Inflammatory macrophage treated with lipopolysaccharide for 1 hour (primary cell): ENCODE measurements around the gene GART.
"Not testable (repeated sequence)": the region's sequence is repeated elsewhere in the genome, so short reads cannot be mapped to it uniquely, and the experiment has no call there.

ENCODE experiments used
- DNase-seq, 2 donors: peaks; one replicate each; pipeline ENCODE4 v3.0.0-alpha.2; 2020 to 2022

GART gene

DNA sequence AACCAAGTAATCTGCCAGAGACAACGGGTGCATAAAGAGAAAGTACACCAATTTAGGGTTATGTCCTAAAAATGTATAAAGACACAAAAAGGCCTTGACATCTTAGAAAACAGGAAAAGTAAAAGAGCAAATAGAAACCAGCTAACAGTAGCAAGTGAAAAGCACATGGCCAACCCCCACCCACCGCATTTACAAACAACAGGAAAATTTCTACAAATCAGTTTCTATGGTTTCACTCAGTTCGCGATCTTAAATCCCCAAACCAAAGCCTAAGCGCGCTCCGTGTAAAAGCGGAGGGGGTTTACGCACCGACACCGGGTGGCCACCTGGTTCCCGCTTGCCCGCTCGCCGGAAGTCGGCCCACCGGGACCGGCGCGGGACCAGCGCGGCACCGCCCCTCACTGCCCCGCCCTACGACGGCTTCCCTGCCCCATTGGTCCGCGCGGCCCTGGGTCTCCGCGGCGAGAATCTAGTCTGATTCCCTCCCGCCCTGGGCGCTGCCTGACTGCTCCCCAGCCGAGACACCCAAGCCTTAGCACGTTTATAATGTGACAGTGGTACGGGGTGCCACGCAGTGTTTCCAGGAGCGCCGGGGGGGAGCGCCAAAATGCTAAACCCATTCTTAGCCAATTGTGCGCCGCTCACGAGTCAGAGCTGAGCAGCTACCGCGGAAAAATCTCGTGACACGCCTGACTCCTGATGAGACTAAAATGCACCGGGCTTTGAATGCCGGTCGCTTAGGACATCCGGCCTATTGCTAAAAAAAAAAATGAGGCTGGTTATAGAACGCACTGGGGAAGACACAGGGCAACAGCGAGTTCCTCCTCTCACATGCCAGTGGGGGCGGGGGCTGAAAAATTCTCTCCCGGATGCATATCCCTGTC, at the start of gene GART:
Gene GART (minus strand): TSS at position 362 of the 884 bp plus-strand sequence. CDS start 2,802 bp downstream, outside the sequence.
- peak; percentile 72 to 75 for DNase-seq

DNA sequence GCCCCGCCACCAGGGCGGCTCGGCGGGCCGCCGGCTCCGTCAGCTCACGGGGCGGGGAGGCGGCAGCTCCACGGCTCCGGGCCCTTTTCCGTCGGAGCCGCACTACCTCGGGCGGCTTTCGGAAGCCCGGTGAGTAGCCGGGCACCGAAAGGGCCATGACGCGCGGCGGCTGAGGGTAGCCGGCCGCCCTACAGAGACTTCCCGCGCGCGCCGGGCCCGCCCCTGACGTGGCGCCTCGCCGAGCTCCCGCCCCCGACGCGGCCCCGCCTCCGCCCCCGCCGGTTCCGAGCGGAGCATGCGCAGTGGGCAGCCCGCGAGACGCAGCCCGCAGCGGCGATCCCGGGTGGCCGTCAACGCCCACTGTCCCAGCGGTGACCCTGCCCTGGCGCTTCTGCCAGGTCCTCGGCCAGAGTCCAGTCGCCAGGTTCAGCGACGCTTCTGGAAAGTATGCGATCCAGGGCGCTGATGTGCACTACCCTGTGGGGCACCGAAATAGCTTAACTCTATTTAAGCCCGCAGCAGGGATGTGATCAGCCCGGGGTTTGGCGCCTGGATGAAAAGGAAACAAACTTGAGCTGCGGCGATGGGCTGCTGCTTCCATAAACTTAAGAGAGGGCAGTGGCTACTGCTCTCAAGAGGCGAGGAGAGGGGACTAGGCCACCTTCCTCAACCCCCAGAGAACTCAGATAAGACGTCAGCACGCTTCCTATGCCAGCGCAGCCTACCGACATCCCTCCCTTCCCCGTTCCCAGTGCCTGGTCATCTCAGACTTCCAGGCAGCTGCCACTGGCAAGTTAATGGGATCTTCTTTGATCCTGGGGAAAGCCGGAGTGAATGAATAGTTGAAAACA, 46.8 kb upstream of the GART start, which contains the start of gene DONSON:
Gene DONSON (minus strand): TSS at position 200 of the 851 bp plus-strand sequence. CDS start 43 bp downstream, at position 157.
- peak; percentile 80 to 93 for DNase-seq

DNA sequence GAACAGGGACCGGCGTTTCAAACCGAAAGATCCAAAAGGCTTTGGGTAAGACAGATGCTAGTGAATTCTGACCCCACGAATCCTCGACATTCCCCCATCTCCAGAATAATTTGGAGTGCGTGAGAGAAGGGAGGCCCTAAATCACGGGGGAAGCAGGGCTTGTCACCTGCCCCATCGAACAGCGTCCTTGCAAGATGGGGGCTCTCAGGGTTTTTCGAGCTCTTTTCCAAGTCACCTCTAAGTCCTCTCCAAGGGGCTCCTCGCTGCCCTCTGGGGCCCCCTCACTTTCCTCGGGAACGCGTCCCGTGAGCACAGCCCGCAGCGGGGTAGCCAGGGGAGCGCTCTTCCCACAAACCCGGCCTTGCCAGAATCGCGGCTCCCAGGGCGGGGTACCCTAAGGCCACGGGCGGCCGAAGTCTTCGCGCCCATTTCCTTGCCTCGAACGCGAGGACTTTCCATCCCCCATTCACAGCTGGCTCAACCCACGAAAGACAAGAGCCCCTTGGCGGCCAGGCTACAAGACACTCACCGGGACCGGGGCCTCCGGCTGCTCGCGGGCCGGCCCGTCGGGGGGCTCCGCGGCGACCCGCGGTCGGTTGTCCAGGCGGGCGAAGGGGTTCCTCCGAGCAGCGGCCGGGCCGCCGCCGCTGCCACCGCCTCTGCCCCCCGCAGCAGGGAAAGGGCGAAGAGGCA, 46.0 kb upstream of the GART start:
- no peak for DNase-seq

DNA sequence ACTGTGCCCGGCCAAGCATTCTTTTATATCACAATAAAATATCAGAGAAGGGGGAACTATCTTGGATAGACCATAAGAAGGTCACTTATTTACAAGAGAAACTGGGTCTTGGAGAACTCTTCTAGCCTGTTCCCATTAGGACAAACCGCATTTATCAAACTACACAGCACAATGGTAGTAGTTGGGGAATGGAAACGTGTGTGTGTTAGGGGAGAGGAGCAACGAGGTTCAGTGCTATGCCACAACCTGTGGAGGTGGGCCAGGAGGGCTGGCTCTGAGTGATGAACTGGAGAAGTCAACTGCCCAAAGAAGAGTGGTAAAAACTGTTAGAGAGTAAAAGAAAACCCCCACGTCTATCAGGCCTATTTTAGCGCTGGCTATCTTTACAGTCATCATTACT, 45.0 kb upstream of the GART start:
- no peak for DNase-seq

DNA sequence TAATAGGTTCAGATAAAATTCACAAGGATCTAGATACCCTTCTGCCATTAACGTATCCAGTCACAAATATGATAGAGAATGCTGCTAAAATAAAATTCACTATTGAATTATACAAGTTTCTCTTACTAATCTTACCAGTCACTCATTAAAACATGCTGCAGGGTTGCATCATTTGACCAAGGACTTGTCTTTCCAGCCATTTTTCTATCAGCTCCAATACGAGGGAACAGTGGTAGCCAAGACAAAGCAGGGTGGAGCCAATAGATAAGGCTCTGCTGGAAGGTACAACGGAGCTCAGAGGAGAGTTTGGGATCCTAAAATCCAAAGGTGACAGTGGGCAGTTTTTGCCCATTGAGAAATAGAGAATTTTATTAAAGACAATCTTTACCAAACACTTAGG, 42.5 kb upstream of the GART start:
- no peak for DNase-seq

DNA sequence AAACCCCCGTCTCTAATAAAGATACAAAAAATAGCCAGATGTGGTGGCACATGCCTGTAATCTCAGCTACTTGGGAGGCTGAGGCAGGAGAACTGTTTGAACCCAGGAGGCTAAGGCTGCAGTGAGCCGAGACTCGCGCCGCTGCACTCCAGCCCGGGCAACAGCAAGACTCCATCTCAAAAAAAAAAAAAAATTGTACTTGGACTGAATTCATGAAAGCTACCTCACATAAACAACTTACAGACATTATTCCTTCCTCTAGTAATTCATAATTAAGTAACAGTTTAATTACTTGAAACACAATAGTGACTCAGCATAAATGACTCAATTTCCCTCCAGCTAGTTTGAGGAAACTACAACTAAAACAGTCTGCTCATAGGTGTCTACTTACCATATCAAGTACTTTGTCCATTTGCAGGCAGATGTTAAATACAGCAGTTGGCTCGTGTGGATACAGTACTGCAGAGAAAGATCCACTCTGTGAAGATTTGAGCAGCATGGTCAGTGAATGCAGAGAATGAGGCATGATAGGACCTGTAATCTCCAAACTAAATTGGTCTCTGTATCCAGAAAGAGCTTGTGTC, 37.1 kb upstream of the GART start:
- DNase-seq = peak in 1 of 2 donors; percentile 11

DNA sequence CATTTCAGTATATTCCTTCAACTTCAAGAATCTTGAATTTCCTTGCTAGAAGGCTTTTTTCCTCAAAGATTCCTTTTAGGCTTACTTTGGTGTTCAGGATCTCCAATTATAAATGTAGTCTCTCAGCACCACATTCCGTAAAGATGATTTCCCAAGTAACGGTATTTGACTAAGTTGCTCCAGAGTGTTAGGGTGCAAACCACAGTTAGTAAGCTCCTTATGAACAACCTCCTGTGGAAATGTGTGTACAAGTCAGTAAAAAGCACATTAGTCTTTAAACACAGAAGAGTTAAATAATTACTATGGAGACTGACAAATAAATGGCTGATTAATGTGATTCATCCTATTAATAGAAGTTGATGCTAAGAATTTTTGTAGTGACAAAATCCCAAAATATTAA, 36.3 kb upstream of the GART start:
- no peak for DNase-seq

DNA sequence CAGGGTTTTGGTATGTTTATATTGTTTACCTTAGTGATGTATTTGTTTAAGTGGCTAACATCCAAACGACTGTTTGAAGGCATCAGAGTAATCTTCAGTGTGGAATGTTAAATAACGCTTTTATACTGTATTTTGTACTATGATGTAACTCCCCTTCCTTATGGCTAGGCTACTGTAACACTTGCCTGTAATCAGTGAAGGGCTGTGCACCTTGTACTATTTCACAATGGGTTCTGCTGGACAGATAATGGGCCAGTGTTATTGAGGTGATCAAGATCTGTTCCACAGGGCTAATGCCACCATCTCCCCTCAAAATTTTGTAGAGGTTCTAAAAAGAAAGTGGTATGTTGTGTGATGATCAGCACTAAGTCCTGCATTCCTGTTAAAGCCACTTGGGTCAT, 34.8 kb upstream of the GART start:
- DNase-seq = not testable (repeated sequence)

DNA sequence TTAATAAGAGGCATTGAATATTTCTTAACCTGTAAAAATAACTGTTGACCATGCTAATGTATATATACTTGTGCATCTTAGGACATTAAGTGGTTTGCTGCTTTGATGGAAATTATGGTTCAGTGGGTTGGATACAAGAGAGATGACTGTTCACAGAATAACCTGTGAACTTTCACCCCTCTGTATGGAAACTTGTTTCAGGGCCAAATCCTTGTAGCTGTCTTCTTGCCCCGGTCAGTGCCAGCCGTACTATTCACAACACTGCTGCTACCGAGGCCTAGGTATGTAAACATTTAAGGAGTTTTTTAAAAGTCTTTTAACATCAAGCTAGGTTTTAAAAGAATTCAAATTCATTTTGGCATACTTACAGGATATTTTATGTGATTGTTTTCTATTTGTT, 30.4 kb upstream of the GART start:
- DNase-seq = no peak

DNA sequence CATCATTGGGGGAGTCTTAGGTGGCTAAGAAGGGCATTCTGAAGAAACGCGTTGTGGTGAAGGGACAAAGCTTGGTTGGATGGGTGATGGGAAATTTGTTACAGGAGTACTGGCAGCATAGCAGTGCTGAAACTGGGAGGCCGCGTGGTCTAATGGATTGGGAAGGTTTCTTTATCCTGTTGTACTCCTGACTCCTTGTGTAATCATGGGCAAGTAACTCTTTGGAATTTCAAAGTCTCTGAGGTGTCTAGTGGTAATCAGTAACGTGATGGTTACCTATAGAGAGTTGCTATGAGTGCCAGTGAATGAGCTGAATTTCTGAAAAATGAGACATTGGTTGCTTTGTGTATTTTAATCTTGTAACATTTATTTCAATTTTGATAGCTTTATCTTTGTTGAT, 28.1 kb upstream of the GART start:
- DNase-seq = no peak

DNA sequence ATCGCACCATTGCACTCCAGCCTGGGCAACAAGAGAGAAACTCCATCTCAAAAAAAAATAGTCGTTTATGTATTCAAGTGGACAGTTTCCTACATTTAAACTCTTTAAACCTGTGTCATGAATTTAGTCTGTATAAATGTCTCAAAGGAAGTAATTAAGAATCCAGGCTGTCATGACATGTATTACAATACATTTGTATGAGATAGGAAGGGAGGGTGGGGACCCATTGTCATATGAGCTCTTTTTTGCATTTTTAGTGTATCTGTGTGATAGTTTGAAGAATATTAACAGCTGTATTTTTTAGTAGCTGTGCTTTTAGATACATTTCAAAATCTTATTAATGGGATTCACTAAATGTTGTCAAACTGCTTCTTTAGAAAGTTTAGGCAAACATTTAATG, 26.5 kb upstream of the GART start:
- DNase-seq = no peak

DNA sequence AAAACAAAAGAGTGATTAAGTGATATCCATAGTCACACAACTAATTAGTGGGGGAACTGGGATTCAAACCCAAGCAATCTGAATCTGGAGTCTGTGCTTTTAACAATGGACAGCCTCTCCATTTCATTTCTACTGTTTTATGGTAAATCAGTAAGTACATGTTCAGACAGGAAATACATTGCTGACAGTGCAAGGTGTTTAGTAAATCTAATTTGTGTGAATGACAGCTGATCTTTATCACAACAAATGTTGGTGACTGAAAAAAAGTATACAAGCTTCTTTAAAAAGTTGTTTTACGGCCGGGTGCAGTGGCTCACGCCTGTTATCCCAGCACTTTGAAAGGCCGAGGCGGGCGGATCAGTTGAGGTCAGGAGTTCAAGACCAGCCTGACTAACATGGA, 26.0 kb upstream of the GART start:
- no peak for DNase-seq

DNA sequence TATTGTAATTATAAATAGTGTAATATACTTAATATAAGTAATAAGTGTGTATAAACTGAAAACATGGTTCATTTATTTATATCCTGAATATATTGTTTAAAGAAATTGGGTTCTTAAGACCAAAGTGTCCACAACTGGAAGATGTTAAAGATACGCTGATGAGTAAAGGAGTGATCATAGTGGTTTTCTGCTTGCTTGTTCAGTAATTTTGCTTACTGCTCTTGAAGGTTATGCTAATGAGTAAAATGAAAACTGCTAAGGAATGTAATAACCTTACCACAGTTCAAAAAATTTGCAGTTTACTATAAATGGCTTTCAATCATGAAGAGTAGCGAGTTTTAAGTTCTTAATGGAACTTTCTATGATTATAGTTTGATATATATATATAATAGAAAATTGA, 24.6 kb upstream of the GART start:
- no peak for DNase-seq

DNA sequence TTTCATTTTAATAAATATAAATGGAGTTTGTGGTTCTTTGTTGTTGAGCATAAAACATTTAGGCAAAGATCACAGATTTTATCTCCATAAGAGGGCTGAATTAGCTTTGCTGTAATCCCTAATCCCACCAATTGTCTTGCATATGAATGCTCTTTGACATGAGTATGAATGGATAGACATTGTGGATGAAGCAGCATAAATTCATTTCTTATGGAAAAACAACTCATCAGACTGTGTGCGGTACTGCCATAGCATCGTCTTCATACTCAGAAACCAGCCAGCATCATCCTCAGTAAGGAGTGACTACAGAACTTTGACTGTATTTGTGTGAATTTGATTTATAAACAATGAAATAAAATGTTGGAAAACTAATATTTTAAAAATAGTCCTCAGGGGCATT, 20.5 kb upstream of the GART start:
- no peak for DNase-seq

DNA sequence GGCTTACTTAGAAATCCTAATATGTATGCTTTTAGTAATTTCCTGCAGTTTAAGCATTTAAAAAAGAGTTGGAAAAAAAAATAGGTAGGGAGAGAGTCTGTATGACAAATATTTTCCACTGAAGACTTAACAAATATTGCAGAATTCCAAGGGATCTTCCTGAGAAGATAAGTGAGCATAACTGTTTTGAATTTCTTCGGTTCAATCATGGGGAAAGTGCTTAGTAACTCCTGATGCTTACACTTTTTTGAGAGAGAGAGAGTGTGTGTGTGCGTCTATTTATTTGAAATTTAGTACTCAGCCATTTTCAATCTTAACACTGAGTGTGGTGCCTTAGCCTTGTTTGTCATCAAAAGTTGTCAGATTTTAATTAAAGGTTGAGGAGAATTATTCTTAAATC, 19.5 kb upstream of the GART start:
- no peak for DNase-seq

DNA sequence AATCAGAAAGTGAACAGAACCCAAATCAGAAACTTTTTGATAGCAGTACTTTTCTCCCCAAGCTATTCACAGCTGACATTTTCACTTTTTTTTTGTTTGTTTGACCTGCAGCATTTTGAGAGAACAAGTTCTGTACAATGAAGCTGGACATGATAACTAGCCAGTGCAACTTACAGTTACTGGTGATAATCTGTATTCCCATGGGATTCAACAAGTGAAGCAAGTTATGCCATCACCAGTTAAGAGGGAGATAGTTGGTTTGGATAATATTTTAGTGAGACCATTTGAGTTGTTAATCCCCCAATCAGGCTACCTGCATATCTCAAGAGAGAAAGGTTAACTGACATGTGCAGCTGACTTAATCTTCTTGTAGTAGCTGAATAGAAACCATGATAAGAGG, 19.0 kb upstream of the GART start:
- DNase-seq = no peak

DNA sequence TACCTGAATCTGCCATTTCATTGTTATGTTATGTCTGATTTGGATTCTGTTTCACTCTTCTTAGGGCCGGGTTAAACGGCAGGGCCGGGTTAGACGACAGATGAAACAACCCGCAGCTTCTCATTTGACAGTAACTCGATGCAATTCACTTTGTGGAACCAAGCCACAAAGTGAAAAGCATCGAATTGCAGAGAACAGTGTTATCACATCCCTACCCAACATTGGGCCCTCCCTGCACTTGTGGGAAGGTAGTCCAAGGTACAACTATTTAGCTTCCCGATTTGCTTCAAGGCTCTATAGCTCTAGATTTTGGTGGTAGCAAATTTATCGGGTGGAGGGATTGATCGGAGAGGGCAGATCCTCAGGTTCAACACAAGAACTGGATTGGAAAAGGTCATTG, 17.9 kb upstream of the GART start:
- no peak for DNase-seq

DNA sequence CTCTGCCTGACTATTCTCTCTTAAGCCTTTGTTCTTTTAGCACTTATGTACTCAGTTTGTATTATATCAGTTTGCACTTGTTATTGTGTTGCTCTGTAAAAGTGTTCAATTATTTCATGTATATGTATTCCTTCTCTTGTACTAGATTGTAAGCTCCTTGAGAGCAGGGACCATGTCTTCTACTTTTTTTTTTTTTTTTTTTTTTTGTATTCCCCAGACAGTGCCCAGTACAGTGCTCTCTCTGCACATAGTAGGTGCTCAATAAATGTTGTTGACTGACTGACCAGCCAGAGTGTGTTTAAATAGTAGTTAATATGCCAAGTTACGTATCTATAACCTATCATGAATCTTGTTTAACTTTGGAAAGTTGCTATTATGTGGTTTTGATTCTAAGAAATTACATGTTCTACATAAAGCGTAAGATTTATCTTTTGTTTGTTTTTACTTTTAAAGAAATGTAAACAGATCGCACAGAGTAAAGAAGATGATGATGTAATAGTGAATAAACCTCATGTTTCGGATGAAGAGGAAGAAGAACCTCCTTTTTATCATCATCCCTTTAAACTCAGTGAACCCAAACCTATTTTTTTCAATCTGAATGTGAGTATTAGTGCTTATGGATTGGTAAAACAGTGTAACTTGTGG, 17.0 kb upstream of the GART start:
- no peak for DNase-seq

DNA sequence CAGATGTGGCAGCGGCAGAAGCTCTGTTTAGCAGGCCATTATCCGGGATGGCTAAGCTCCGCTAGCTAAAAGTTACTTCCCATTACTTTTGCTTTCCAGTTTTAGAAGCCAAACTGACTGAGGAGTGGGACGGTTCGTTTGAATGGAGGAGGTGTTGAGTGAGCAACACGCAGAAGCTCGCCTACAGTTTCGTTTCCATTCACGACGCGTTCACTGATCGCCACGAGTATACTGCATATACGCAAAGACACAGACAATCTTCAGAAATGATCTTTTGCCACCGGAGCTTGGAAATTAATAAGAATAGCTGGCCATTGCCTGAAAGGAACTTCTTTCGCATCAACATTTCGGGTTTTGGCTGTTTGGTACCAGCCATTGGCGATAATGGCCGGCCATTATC, 15.5 kb upstream of the GART start:
- DNase-seq = no peak

DNA sequence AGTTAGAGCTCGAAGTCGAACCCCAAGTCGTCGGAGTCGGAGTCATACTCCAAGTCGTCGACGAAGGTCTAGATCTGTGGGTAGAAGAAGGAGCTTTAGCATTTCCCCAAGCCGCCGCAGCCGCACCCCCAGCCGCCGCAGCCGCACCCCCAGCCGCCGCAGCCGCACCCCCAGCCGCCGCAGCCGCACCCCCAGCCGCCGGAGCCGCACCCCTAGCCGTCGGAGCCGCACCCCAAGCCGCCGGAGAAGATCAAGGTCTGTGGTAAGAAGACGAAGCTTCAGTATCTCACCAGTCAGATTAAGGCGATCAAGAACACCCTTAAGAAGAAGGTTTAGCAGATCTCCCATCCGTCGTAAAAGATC, 13.0 kb upstream of the GART start:
- DNase-seq = no peak

DNA sequence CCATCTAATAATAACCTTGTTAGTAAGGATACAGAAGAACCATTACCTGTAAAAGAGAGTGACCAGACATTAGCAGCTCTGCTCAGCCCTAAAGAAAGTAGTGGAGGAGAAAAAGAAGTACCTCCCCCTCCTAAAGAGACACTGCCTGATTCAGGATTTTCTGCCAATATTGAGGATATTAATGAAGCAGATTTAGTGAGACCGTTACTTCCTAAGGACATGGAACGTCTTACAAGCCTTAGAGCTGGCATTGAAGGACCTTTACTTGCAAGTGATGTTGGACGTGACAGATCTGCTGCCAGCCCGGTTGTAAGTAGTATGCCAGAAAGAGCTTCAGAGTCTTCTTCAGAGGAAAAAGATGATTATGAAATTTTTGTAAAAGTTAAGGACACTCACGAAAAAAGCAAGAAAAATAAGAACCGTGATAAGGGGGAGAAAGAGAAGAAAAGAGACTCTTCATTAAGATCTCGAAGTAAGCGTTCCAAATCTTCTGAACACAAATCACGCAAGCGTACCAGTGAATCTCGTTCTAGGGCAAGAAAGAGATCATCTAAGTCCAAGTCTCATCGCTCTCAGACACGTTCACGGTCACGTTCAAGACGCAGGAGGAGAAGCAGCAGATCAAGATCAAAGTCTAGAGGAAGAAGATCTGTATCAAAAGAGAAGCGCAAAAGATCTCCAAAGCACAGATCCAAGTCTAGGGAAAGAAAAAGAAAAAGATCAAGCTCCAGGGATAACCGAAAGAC, 12.5 kb upstream of the GART start:
- no peak for DNase-seq
